SK-N-SH treated with all-trans-retinoic acid at 6 μM for 48 hours (cell line): Measurements from ENCODE around the gene PNPLA6.
A peak's percentile ranks its signal among the peaks of the same experiment; 100 is the strongest.

Experiments used
- ATAC-seq: fragments of 200-7000 bp; cut with Tn5 transposase; 3 replicates; pipeline ENCODE4 v1.9.1; 2020; ENCODE audit warnings: mild to moderate bottlenecking, moderate library complexity
- ARNTL ChIP-seq: fragments of 450-650 bp; formaldehyde crosslinking; IDR thresholded peaks from 2 replicates; pipeline ENCODE4 v1.5.0; 2020; ENCODE audit warnings: low read depth, mild to moderate bottlenecking, moderate library complexity, borderline replicate concordance
- BACH2 ChIP-seq: fragments of 250-450 bp; sonication (Bioruptor Pico); IDR thresholded peaks from 2 replicates; pipeline ENCODE4 v1.9.0; 2021; ENCODE audit warnings: mild to moderate bottlenecking, borderline replicate concordance
- CREB5 ChIP-seq: fragments of 250-450 bp; sonication (Bioruptor Pico); IDR thresholded peaks from 2 replicates; pipeline ENCODE4 v1.5.1; 2020; ENCODE audit warnings: low read depth, mild to moderate bottlenecking, moderate library complexity
- CSDC2 ChIP-seq: fragments of 250-450 bp; sonication (Bioruptor Pico); IDR thresholded peaks from 2 replicates; pipeline ENCODE4 v1.5.0; 2020; ENCODE audit warnings: mild to moderate bottlenecking, moderate library complexity
- CSRNP3 ChIP-seq: fragments of 250-450 bp; sonication (Bioruptor Pico); IDR thresholded peaks from 2 replicates; pipeline ENCODE4 v1.5.1; 2021; ENCODE audit warnings: mild to moderate bottlenecking, moderate library complexity
- ESRRG ChIP-seq: fragments of 250-450 bp; sonication (Bioruptor Pico); IDR thresholded peaks from 2 replicates; pipeline ENCODE4 v1.6.1; 2021; ENCODE audit warnings: mild to moderate bottlenecking
- GLIS3 ChIP-seq: fragments of 250-450 bp; sonication (Bioruptor Pico); IDR thresholded peaks from 2 replicates; pipeline ENCODE4 v1.5.0; 2020; ENCODE audit warnings: mild to moderate bottlenecking, moderate library complexity
- ISL1 ChIP-seq: fragments of 250-450 bp; sonication (Bioruptor Pico); IDR thresholded peaks from 2 replicates; pipeline ENCODE4 v2.1.2; 2022; ENCODE audit warnings: mild to moderate bottlenecking, moderate library complexity
- OSR1 ChIP-seq: fragments of 250-450 bp; sonication (Bioruptor Pico); IDR thresholded peaks from 2 replicates; pipeline ENCODE4 v1.8.0; 2022; ENCODE audit warnings: moderate library complexity, mild to moderate bottlenecking, inconsistent platforms
- PATZ1 ChIP-seq: fragments of 250-450 bp; sonication (Bioruptor Pico); IDR thresholded peaks from 2 replicates; pipeline ENCODE4 v1.8.0; 2020; ENCODE audit warnings: mild to moderate bottlenecking, moderate library complexity, borderline replicate concordance
- POU6F1 ChIP-seq: fragments of 250-450 bp; sonication (Bioruptor Pico); IDR thresholded peaks from 2 replicates; pipeline ENCODE4 v1.8.0; 2021; ENCODE audit warnings: low read depth, mild to moderate bottlenecking, moderate library complexity, borderline replicate concordance
- PPARA ChIP-seq: fragments of 250-450 bp; sonication (Bioruptor Pico); IDR thresholded peaks from 2 replicates; pipeline ENCODE4 v1.5.0; 2020; ENCODE audit warnings: mild to moderate bottlenecking, borderline replicate concordance
- RARB ChIP-seq: fragments of 250-450 bp; sonication (Bioruptor Pico); IDR thresholded peaks from 2 replicates; pipeline ENCODE4 v1.8.0; 2021; ENCODE audit warnings: mild to moderate bottlenecking, moderate library complexity
- SNAI2 ChIP-seq: fragments of 250-450 bp; sonication (Bioruptor Pico); IDR thresholded peaks from 2 replicates; pipeline ENCODE4 v1.5.0; 2020; ENCODE audit warnings: mild to moderate bottlenecking, moderate library complexity
- TCF4 ChIP-seq: fragments of 250-450 bp; sonication (Bioruptor Pico); IDR thresholded peaks from 2 replicates; pipeline ENCODE4 v1.8.0; 2021; ENCODE audit warnings: mild to moderate bottlenecking, moderate library complexity, borderline replicate concordance
- TOX ChIP-seq: fragments of 250-450 bp; sonication (Bioruptor Pico); IDR thresholded peaks from 2 replicates; pipeline ENCODE4 v1.8.0; 2021; ENCODE audit warnings: mild to moderate bottlenecking, moderate library complexity, borderline replicate concordance
- TSHZ2 ChIP-seq: fragments of 250-450 bp; sonication (Bioruptor Pico); IDR thresholded peaks from 2 replicates; pipeline ENCODE4 v1.5.0; 2020; ENCODE audit warnings: mild to moderate bottlenecking, moderate library complexity
- ZC3H10 ChIP-seq: fragments of 250-450 bp; sonication (Bioruptor Pico); IDR thresholded peaks from 2 replicates; pipeline ENCODE4 v1.5.1; 2021; ENCODE audit warnings: mild to moderate bottlenecking, moderate library complexity
- ZFP3 ChIP-seq: fragments of 250-450 bp; sonication (Bioruptor Pico); IDR thresholded peaks from 2 replicates; pipeline ENCODE4 v1.5.0; 2020; ENCODE audit warnings: mild to moderate bottlenecking, moderate library complexity
- ZFP30 ChIP-seq: fragments of 450-650 bp; formaldehyde crosslinking; IDR thresholded peaks from 2 replicates; pipeline ENCODE4 v1.5.0; 2022; ENCODE audit warnings: mild to moderate bottlenecking, moderate library complexity
- ZNF565 ChIP-seq: fragments of 450-650 bp; formaldehyde crosslinking; conservative IDR thresholded peaks from 2 replicates; pipeline ENCODE4 v1.5.0; 2020; ENCODE audit warnings: low read depth, mild to moderate bottlenecking, moderate library complexity
- ZNF70 ChIP-seq: fragments of 450-650 bp; formaldehyde crosslinking; IDR thresholded peaks from 2 replicates; pipeline ENCODE4 v1.5.0; 2020; ENCODE audit warnings: mild to moderate bottlenecking, moderate library complexity
- ZNF8 ChIP-seq: fragments of 450-650 bp; formaldehyde crosslinking; IDR thresholded peaks from 2 replicates; pipeline ENCODE4 v1.5.0; 2020; ENCODE audit warnings: mild to moderate bottlenecking, moderate library complexity

The PNPLA6 gene

GRCh38 chr19:7535047-7535997 is at the start of gene PNPLA6:
Gene PNPLA6, plus strand, starts transcription at chr19:7535717. Its CDS starts 72 bp downstream, at chr19:7535789.
- TF ChIP-seq OSR1 (CRISPR knock-in tag) (no peak), ZFP30 (CRISPR knock-in tag) (no peak), ARNTL (CRISPR knock-in tag) (no peak), BACH2 (CRISPR knock-in tag) (no peak), ISL1 (CRISPR knock-in tag) (no peak), TOX (no peak), ZNF8 (no peak), CREB5 (CRISPR knock-in tag) (no peak), CSRNP3 (no peak), PATZ1 (no peak; the same call in 1 of the 2 replicates), POU6F1 (no peak), TCF4 (CRISPR knock-in tag) (no peak), ZNF70 (CRISPR knock-in tag) (peak; percentile 50; the same call in 1 of the 2 replicates), CSDC2 (CRISPR knock-in tag) (0 out of 2 replicates have a peak, but pooled peaks have one; percentile 80), PPARA (CRISPR knock-in tag) (no peak), SNAI2 (no peak), ESRRG (CRISPR knock-in tag) (no peak), ZNF565 (CRISPR knock-in tag) (0 out of 2 replicates have a peak, but pooled peaks have one; percentile 50), RARB (no peak), TSHZ2 (CRISPR knock-in tag) (peak; percentile 50), GLIS3 (CRISPR knock-in tag) (0 out of 2 replicates have a peak, but pooled peaks have one; percentile 67), ZC3H10 (no peak), ZFP3 (CRISPR knock-in tag) (peak; percentile 90)
- peak; percentile 82 for ATAC-seq

- no peak for ATAC-seq
- TF ChIP-seq ESRRG (CRISPR knock-in tag): no peak
- TF ChIP-seq PPARA (CRISPR knock-in tag): no peak
- TF ChIP-seq RARB: no peak
- no peak for TF ChIP-seq POU6F1
- TF ChIP-seq TOX: no peak
- TF ChIP-seq CSRNP3: no peak
- no peak for TF ChIP-seq PATZ1
These were observed 48.6 kb upstream of the PNPLA6 start for GRCh38 chr19:7486923-7487322.
